NCI-H1694 (cell line): ENCODE data around the gene MYCBP2.
"Not testable (repeated sequence)": the region's sequence is repeated elsewhere in the genome, so short reads cannot be mapped to it uniquely, and the experiment has no call there.

ENCODE experiments used
- DNase-seq: peaks from one replicate; lab custom pipeline; 2025; lab: John Stamatoyannopoulos, UW

The MYCBP2 gene

GRCh38 chr13:77335543-77335942 lies 8.6 kb upstream of the MYCBP2 start:
- no peak for DNase-seq

- DNase-seq: no peak
Measured at GRCh38 chr13:77333594-77333993, 6.7 kb upstream of the MYCBP2 start.

GRCh38 chr13:77331421-77331820 lies 4.5 kb upstream of the MYCBP2 start:
- DNase-seq: no peak

DNA sequence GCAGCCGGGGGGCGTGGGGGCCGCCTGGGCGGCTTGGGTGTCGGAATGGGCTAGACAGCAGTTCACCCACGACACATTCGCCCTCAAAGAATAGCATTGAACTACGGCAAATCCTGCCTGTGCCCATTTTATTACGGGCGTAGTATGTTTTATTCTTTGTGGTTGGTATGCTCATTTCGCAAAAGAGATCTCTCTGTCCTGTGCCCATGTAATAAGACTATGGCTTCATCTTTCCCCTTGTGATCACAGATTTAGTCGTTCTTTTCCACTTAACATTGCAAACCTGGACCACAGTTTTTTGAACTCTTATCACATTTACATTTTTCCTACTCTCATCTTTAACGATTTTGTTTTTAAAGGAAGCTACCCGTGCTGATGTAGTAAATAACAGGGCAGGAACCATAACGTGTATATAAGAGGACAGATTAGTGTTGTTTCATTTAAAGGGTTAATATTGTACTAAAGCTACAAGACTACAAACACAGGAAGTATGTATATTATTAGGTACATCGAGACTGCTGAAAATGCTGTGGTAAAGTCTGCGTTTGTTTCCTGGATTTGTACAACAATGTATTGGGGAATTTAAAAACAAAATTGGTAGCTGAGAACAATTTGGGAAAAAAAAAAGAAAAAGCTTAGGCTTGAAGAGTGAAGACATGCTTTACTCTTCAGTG lies 3.2 kb upstream of the MYCBP2 start:
- DNase-seq: no peak

GRCh38 chr13:77329133-77329910 lies 2.4 kb upstream of the MYCBP2 start:
- DNase-seq: peak; percentile 98

DNA sequence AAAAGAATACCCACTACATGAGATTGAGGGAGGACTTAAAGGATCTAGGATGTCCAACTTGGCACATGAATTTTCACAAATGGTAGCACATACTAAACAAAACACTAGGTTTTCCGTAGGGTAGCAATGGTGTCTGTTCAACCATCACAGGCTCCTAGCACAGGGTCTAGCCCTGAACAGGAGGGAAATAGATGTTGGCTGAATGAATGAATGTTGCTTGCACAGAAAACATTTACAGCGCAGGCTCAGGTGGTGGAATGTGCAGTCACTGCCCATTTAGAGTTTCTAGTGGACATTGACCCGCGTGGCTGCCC lies 1.9 kb upstream of the MYCBP2 start:
- DNase-seq: no peak

- peak; percentile 5 for DNase-seq
Measured at GRCh38 chr13:77325371-77325980, 1.4 kb downstream of the MYCBP2 start.

GRCh38 chr13:77323858-77324257 lies 3.0 kb downstream of the MYCBP2 start:
- no peak for DNase-seq

GRCh38 chr13:77319536-77319935 lies 7.4 kb downstream of the MYCBP2 start:
- no peak for DNase-seq

GRCh38 chr13:77318741-77319140 lies 8.2 kb downstream of the MYCBP2 start:
- DNase-seq: no peak

DNA sequence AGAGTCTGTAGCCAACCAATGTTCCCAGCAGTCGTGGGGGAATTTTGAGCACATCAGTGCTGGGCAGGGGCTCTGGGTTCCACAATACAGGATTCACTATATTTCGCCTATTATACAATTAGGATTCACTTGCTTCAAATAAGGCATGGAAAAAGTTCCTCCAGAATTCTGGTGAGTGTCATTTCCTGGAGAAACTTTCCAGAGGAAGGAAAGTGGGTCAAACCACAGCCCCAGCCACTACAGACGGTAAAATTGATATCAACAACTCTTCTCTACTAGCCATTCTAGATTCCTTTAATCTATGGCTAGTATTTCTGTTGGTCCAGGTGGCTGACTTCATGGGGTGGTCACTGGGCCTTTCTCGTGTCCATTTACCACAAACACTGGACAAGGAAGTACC lies 10.5 kb downstream of the MYCBP2 start:
- DNase-seq: no peak

DNA sequence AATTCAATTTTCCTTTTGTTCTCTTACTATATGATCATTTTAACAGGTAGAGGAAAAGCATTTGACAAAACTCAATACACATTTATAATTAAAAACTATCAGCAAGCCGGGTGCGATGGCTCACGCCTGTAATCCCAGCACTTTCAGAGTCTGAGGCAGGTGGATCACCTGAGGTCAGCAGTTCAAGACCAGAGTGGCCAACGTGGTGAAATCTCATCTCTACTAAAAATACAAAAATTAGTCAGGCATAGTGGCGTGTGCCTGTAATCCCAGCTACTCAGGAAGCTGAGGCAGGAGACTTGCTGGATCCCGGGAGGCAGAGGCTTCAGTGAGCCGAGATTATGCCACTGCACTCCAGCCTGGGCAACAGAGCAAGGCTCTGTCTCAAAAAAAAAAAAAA lies 11.4 kb downstream of the MYCBP2 start:
- DNase-seq: not testable (repeated sequence)

GRCh38 chr13:77313923-77314322 lies 13.0 kb downstream of the MYCBP2 start:
- DNase-seq: no peak

DNA sequence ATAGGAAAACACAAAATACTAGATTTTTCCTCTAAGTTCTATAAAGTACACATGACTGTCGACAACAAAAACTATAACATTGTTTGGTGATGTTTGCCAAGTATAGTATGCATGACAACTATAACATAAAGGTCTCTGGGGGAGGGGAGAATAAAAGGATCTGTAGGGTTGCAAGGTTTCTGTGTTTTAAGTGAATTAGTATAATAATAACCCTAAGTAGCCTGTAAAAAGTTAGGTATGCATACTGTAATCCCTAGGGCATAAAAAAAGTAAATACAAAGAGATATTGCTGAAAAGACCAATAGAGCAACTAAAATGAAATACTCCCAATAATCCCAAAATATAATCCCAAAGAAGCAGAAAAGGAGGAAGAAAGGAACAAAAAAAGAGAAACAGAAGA lies 14.6 kb downstream of the MYCBP2 start:
- no peak for DNase-seq

DNA sequence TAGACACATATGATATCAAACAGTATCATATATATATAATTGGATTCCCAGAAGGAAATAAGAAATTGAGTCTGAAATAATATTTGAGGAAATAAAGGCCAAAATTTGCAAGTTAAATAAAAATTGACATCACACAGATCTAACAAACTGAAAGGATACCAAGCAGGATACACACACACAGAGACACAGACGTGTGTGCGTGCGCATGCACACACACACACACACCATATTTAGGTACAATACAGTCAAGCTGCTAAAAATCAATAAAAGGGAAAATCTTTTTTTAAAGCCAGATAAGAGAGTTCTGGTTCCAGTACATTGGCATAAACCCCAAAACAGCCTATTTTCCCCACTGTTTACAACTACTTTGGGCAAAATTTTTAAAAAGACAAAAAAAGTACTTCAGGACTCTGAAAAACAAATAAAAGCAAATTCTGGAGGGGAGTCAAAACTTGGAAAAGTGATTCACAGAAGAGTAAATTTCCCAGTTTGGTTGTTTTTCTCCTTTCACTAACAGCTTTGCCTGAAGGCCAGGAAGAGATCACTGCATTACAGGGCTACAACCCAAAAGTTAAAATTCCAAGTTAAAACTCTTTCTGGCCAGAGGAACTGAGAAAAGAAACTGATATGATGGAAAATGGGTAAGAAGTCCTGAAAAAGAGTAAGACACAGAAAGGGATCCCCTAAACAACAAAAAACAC lies 16.2 kb downstream of the MYCBP2 start:
- DNase-seq: no peak

GRCh38 chr13:77310161-77310560 lies 16.7 kb downstream of the MYCBP2 start:
- no peak for DNase-seq

GRCh38 chr13:77309254-77309653 lies 17.6 kb downstream of the MYCBP2 start:
- DNase-seq: no peak

DNA sequence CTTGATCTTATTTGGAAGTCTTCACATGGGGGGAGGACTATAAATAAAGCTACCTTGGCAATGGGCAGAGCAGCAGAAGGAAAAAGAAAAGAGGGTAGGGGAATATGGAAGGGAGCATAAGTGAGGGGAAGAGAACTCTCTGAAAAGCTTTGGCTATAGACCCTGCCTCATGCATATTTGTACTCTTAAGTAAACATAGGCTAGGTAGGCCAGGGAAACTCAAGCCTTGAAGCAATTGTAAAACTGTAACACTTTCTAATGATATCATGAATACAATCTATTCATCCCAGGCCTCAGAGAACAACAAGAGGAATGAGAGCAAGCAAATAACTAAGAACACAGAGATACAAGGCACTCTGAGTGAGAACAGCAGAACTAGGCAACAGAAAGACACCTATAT lies 20.4 kb downstream of the MYCBP2 start:
- DNase-seq: no peak

GRCh38 chr13:77305266-77305665 lies 21.6 kb downstream of the MYCBP2 start:
- no peak for DNase-seq

- no peak for DNase-seq
Measured at GRCh38 chr13:77300176-77301037, 26.5 kb downstream of the MYCBP2 start.

DNA sequence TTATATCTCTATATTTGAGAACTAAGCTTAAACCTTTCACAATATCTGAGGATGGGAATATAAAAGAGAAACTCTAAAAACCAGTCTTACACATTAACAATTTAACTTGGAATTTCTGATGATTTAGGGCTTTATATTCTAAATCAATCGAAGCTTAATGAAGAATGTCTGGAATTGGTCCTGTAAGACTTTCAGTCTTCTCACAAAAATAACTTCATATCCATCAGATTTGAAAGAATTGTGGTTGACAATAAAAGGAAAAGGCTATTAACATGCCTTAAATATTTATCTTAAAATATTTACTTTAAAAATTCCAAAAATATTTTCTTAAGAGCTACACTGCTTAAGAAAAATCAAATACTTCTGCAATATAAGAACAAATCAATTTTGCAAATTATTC lies 27.3 kb downstream of the MYCBP2 start:
- DNase-seq: no peak

DNA sequence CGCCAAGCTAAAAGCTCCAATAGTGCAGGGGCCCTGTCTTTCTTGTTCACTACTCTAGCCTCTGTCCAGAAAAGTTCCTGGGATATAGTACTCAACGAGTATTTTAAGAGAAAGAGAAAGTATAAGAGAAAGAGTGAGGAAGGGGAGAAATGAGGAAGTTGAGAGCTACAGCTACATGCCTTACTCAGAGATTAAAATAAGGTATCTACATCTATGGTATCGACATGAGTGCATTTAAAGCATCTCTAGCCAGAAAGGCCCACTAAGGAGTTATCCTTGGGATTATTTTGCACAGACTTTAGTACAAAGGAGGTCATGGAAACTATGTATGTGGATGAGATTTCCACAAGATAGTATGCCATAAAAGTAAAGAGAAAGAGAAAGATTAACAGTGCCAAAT lies 28.5 kb downstream of the MYCBP2 start:
- no peak for DNase-seq
